ENCODE measurements around the gene LCE1C.

GRCh38 chr1:152770411-152770810 lies 36.0 kb downstream of the LCE1C start:
- TF ChIP-seq CTCF (IDR thresholded peaks at IDR 0.05; ENCODE audit: borderline replicate concordance, extremely low read depth, low read length, poor library complexity, severe bottlenecking) = no peak
- TF ChIP-seq EZH2 (IDR thresholded peaks at IDR 0.05; ENCODE audit: borderline replicate concordance, low read depth, low read length, severe bottlenecking) = no peak
